K562 (cell line): Measurements from ENCODE around the gene CAMK2G. TPM values are rescaled to one million over a fixed set of nuclear protein-coding genes. Genes with fewer than 3 reads are reported as not detected.

Experiments
- FOXA1 ChIP-seq: fragments of 450-650 bp; IDR thresholded peaks from 2 replicates; pipeline ENCODE4 v1.6.1; 2016; ENCODE audit warnings: mild to moderate bottlenecking, borderline replicate concordance
- FOXP1 ChIP-seq: sonication (generic); formaldehyde crosslinking; IDR thresholded peaks from 2 replicates; pipeline ENCODE4 v1.8.0; 2022; ENCODE audit warnings: mild to moderate bottlenecking, missing genetic modification reagents
- IFI16 ChIP-seq: fragments of 250-450 bp; sonication (Bioruptor Pico); IDR thresholded peaks from 2 replicates; pipeline ENCODE4 v2.1.2; 2022; ENCODE audit warnings: mild to moderate bottlenecking, inconsistent platforms
- KAT7 ChIP-seq: sonication (generic); formaldehyde crosslinking; IDR thresholded peaks from 2 replicates; pipeline ENCODE4 v1.8.0; 2022; ENCODE audit warnings: missing genetic modification reagents, mild to moderate bottlenecking, borderline replicate concordance
- LCOR ChIP-seq: sonication (generic); formaldehyde crosslinking; IDR thresholded peaks from 2 replicates; pipeline ENCODE4 v1.8.0; 2022; ENCODE audit warnings: mild to moderate bottlenecking, missing genetic modification reagents
- MEIS2 ChIP-seq: fragments of 450-650 bp; IDR thresholded peaks from 2 replicates; pipeline ENCODE4 v1.6.1; 2014; ENCODE audit warnings: mild to moderate bottlenecking; ENCODE audit not compliant: partially characterized antibody
- NBN ChIP-seq: fragments of 450-650 bp; IDR thresholded peaks from 2 replicates; pipeline ENCODE4 v1.6.1; 2016; ENCODE audit warnings: low read depth, mild to moderate bottlenecking
- ZNF668 ChIP-seq: fragments of 250-450 bp; sonication (Bioruptor Pico); IDR thresholded peaks from 2 replicates; pipeline ENCODE4 v1.8.0; 2022; ENCODE audit warnings: mild to moderate bottlenecking, inconsistent platforms
- polyA plus RNA-seq, 8 experiments: library from polyadenylated mRNA; depleted of rRNA in 4 of 8; stranded (reverse) in 5 of 8; unstranded in 3 of 8; fragments of >200 nt; fragmentation: Nextera tagmentation in 2 of 8; fragmentation: Illumina TruSeq in 1 of 8; extraction: Ambion mirVana in 2 of 8; extraction: Trizol in 1 of 8; gene quantifications; 2 replicates each; pipeline versions ENCODE4 v1.2.1 to v1.2.3, GENCODE V29; 2011 to 2014; ENCODE audit warnings: inconsistent platforms in 1 of 8, missing spikeins in 1 of 8
- total RNA-seq, 7 experiments: library from RNA; depleted of rRNA in 6 of 7; stranded (reverse); fragments of >200 nt in 6 of 7; fragmentation: Illumina TruSeq in 2 of 7; extraction: Trizol in 2 of 7; gene quantifications; 2 replicates each; pipeline versions ENCODE4 v1.2.1 to v1.2.3, GENCODE V29; 2011 to 2021; ENCODE audit warnings: low replicate concordance in 1 of 7
- TF ChIP-seq, protein P1 (sequence below): fragments of 450-650 bp; IDR thresholded peaks from 2 replicates; pipeline ENCODE4 v1.6.1; 2016; ENCODE audit warnings: mild to moderate bottlenecking, moderate library complexity
- TF ChIP-seq, protein P2 (sequence below): fragments of 450-650 bp; IDR thresholded peaks from 2 replicates; pipeline ENCODE4 v1.6.1; 2016; ENCODE audit warnings: borderline replicate concordance
- TF ChIP-seq, protein P3 (sequence below): sonication (generic); formaldehyde crosslinking; IDR thresholded peaks from 2 replicates; pipeline ENCODE4 v1.9.0; 2022; ENCODE audit warnings: mild to moderate bottlenecking, missing genetic modification reagents
- TF ChIP-seq, protein P4 (sequence below), 2 experiments: fragments of 450-650 bp in 1 of 2; sonication (generic) in 1 of 2; formaldehyde crosslinking; conservative IDR thresholded peaks; 2 replicates each; pipeline versions ENCODE4 v1.4.0 to v1.8.1; 2020 to 2022; ENCODE audit warnings: mild to moderate bottlenecking in 1 of 2, missing genetic modification reagents in 1 of 2

CAMK2G gene
- total and polyA plus RNA-seq, 9 of the 15 experiments (the other 6 are each of a cell fraction or from before 2014, with no cell fraction given): 9.0 to 37.9 (median 32.6) TPM

DNA sequence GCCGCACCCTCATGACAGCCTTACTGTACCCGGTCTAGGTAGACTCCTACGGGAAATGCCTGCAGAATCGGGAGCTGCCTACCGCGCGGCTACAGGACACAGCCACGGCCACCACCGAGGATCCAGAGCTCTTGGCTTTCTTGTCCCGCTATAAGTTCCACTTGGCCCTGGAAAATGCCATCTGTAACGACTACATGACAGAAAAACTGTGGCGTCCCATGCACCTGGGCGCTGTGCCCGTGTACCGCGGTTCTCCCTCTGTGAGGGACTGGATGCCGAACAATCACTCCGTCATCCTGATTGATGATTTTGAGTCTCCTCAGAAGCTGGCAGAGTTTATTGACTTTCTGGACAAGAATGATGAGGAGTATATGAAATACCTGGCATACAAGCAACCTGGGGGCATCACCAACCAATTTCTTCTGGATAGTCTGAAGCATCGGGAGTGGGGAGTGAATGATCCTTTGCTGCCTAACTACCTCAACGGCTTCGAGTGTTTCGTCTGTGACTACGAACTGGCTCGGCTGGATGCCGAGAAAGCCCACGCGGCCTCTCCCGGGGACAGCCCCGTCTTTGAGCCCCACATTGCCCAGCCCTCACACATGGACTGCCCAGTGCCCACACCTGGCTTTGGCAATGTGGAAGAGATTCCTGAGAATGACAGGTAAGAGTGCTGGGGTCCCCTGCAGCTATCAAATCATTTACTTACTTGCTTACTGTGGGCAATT, 101.0 kb downstream of the CAMK2G start (continued):
- TF ChIP-seq, protein P1, sequence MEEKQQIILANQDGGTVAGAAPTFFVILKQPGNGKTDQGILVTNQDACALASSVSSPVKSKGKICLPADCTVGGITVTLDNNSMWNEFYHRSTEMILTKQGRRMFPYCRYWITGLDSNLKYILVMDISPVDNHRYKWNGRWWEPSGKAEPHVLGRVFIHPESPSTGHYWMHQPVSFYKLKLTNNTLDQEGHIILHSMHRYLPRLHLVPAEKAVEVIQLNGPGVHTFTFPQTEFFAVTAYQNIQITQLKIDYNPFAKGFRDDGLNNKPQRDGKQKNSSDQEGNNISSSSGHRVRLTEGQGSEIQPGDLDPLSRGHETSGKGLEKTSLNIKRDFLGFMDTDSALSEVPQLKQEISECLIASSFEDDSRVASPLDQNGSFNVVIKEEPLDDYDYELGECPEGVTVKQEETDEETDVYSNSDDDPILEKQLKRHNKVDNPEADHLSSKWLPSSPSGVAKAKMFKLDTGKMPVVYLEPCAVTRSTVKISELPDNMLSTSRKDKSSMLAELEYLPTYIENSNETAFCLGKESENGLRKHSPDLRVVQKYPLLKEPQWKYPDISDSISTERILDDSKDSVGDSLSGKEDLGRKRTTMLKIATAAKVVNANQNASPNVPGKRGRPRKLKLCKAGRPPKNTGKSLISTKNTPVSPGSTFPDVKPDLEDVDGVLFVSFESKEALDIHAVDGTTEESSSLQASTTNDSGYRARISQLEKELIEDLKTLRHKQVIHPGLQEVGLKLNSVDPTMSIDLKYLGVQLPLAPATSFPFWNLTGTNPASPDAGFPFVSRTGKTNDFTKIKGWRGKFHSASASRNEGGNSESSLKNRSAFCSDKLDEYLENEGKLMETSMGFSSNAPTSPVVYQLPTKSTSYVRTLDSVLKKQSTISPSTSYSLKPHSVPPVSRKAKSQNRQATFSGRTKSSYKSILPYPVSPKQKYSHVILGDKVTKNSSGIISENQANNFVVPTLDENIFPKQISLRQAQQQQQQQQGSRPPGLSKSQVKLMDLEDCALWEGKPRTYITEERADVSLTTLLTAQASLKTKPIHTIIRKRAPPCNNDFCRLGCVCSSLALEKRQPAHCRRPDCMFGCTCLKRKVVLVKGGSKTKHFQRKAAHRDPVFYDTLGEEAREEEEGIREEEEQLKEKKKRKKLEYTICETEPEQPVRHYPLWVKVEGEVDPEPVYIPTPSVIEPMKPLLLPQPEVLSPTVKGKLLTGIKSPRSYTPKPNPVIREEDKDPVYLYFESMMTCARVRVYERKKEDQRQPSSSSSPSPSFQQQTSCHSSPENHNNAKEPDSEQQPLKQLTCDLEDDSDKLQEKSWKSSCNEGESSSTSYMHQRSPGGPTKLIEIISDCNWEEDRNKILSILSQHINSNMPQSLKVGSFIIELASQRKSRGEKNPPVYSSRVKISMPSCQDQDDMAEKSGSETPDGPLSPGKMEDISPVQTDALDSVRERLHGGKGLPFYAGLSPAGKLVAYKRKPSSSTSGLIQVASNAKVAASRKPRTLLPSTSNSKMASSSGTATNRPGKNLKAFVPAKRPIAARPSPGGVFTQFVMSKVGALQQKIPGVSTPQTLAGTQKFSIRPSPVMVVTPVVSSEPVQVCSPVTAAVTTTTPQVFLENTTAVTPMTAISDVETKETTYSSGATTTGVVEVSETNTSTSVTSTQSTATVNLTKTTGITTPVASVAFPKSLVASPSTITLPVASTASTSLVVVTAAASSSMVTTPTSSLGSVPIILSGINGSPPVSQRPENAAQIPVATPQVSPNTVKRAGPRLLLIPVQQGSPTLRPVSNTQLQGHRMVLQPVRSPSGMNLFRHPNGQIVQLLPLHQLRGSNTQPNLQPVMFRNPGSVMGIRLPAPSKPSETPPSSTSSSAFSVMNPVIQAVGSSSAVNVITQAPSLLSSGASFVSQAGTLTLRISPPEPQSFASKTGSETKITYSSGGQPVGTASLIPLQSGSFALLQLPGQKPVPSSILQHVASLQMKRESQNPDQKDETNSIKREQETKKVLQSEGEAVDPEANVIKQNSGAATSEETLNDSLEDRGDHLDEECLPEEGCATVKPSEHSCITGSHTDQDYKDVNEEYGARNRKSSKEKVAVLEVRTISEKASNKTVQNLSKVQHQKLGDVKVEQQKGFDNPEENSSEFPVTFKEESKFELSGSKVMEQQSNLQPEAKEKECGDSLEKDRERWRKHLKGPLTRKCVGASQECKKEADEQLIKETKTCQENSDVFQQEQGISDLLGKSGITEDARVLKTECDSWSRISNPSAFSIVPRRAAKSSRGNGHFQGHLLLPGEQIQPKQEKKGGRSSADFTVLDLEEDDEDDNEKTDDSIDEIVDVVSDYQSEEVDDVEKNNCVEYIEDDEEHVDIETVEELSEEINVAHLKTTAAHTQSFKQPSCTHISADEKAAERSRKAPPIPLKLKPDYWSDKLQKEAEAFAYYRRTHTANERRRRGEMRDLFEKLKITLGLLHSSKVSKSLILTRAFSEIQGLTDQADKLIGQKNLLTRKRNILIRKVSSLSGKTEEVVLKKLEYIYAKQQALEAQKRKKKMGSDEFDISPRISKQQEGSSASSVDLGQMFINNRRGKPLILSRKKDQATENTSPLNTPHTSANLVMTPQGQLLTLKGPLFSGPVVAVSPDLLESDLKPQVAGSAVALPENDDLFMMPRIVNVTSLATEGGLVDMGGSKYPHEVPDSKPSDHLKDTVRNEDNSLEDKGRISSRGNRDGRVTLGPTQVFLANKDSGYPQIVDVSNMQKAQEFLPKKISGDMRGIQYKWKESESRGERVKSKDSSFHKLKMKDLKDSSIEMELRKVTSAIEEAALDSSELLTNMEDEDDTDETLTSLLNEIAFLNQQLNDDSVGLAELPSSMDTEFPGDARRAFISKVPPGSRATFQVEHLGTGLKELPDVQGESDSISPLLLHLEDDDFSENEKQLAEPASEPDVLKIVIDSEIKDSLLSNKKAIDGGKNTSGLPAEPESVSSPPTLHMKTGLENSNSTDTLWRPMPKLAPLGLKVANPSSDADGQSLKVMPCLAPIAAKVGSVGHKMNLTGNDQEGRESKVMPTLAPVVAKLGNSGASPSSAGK: no peak
- peak; percentile 63; the same call in 1 of the 2 replicates for TF ChIP-seq LCOR (CRISPR knock-in tag)
- TF ChIP-seq, protein P2, sequence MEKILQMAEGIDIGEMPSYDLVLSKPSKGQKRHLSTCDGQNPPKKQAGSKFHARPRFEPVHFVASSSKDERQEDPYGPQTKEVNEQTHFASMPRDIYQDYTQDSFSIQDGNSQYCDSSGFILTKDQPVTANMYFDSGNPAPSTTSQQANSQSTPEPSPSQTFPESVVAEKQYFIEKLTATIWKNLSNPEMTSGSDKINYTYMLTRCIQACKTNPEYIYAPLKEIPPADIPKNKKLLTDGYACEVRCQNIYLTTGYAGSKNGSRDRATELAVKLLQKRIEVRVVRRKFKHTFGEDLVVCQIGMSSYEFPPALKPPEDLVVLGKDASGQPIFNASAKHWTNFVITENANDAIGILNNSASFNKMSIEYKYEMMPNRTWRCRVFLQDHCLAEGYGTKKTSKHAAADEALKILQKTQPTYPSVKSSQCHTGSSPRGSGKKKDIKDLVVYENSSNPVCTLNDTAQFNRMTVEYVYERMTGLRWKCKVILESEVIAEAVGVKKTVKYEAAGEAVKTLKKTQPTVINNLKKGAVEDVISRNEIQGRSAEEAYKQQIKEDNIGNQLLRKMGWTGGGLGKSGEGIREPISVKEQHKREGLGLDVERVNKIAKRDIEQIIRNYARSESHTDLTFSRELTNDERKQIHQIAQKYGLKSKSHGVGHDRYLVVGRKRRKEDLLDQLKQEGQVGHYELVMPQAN: peak; percentile 8; the same call in 1 of the 2 replicates
- peak; percentile 31 for TF ChIP-seq MEIS2
- TF ChIP-seq, protein P3, sequence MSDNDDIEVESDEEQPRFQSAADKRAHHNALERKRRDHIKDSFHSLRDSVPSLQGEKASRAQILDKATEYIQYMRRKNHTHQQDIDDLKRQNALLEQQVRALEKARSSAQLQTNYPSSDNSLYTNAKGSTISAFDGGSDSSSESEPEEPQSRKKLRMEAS (CRISPR knock-in tag): no peak
- no peak for TF ChIP-seq ZNF668 (CRISPR knock-in tag)
- TF ChIP-seq NBN: no peak
- TF ChIP-seq FOXA1: no peak
- TF ChIP-seq, protein P4, sequence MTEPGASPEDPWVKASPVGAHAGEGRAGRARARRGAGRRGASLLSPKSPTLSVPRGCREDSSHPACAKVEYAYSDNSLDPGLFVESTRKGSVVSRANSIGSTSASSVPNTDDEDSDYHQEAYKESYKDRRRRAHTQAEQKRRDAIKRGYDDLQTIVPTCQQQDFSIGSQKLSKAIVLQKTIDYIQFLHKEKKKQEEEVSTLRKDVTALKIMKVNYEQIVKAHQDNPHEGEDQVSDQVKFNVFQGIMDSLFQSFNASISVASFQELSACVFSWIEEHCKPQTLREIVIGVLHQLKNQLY (CRISPR knock-in tag; conservative IDR thresholded peaks at IDR 0.05): no peak
- TF ChIP-seq IFI16: no peak
- peak; percentile 21; the same call in 1 of the 2 replicates for TF ChIP-seq KAT7
- TF ChIP-seq FOXP1 (CRISPR knock-in tag): 0 out of 2 replicates have a peak, but pooled peaks have one; percentile 18
